Body of pancreas (tissue), 4 donors: Measurements from ENCODE around the gene ADAMTS7. TPM values are rescaled to one million over a fixed set of nuclear protein-coding genes. Genes with fewer than 3 reads are reported as not detected.
"Not testable (repeated sequence)": the region's sequence is repeated elsewhere in the genome, so short reads cannot be mapped to it uniquely, and the experiment has no call there.

ENCODE experiments used
- ATAC-seq: fragments of 150-250 bp; one replicate; pipeline ENCODE4 v1.9.1; 2016
- DNase-seq, 4 donors: peaks; one replicate each; pipeline ENCODE4 v3.0.0-alpha.2; 2019
- H3K27ac ChIP-seq, 4 donors: fragments of 200-600 bp; sonication (generic); 1 replicate in 3 of 4; 2 replicates in 1 of 4; pipeline versions ENCODE4 v1.5.1 to v1.6.1; 2016 to 2019; ENCODE audit warnings: mild to moderate bottlenecking in 1 of 4, mixed read lengths in 1 of 4, moderate library complexity in 1 of 4
- H3K27me3 ChIP-seq, 2 donors: fragments of 200-600 bp; sonication (generic); one replicate each; pipeline ENCODE4 v1.6.0; 2016; ENCODE audit warnings: mild to moderate bottlenecking in 1 of 2
- H3K36me3 ChIP-seq, 2 donors: fragments of 200-600 bp; sonication (generic); replicated peaks in 1 of 2; 2 replicates each; pipeline ENCODE4 v1.5.1; 2016; ENCODE audit warnings: low read depth in 2 of 2; ENCODE audit not compliant: insufficient read depth in 1 of 2
- H3K4me1 ChIP-seq: fragments of 200-600 bp; sonication (generic); one replicate; pipeline ENCODE4 v1.6.0; 2016
- H3K4me3 ChIP-seq, 2 donors: fragments of 200-600 bp; sonication (generic); 1 replicate in 1 of 2; 2 replicates in 1 of 2; pipeline ENCODE4 v1.5.1; 2016 to 2019
- H3K9me3 ChIP-seq, 3 donors: fragments of 200-600 bp; sonication (generic); 1 replicate in 2 of 3; 2 replicates in 1 of 3; pipeline ENCODE4 v1.5.1; 2016
- CTCF ChIP-seq, 7 experiments: fragments of 450-650 bp in 4 of 7; fragments of 200-600 bp in 3 of 7; sonication (generic) in 3 of 7; IDR thresholded peaks; one replicate each; pipeline ENCODE4 v1.5.1; 2016 to 2019; ENCODE audit warnings: antibody characterized with exemption in 7 of 7
- POLR2A ChIP-seq, 3 donors: fragments of 450-650 bp; IDR thresholded peaks; one replicate each; pipeline ENCODE4 v1.6.1; 2016; ENCODE audit warnings: antibody characterized with exemption in 3 of 3, mild to moderate bottlenecking in 2 of 3
- WGBS, 2 donors: methylation state at CpG; one replicate each; pipeline ENCODE4 v1.1.5; 2017; 5-methylcytosine and 5-hydroxymethylcytosine counted together
- intact Hi-C: fragments of 100-400 bp; cut with DNase I; formaldehyde crosslinking; loops from one replicate; pipeline ENCODE4 v1.15.1; 2023
- total RNA-seq, 2 donors: library from RNA; depleted of rRNA; stranded (reverse); fragments of >200 nt; gene quantifications; one replicate each; pipeline ENCODE4 v1.1.0, GENCODE V29; 2016

Gene ADAMTS7
- total RNA-seq, 2 donors from 2014 or later, result 0.33 to 2.1 TPM

GRCh38 chr15:78740904-78741274 is 70.4 kb downstream of the ADAMTS7 start:
- TF ChIP-seq POLR2A (IDR thresholded peaks at IDR 0.05), result no peak
- no peak for TF ChIP-seq CTCF (IDR thresholded peaks at IDR 0.05)
- DNase-seq (no peak), ATAC-seq (no peak)
- 68 to 84% methylated on average over 6 to 7 of the region's 7 CpGs for WGBS, 2 donors
- H3K27ac ChIP-seq, result no peak overlapping the region
- H3K36me3 ChIP-seq, result no peaks in the 10 kb centered on the region
- H3K4me1 ChIP-seq, result no peaks in the 10 kb centered on the region
- no peaks in the 10 kb centered on the region for H3K27me3 ChIP-seq
- no peaks in the 10 kb centered on the region for H3K9me3 ChIP-seq
- intact Hi-C loops, result no loop called here
- no peak overlapping the region for H3K4me3 ChIP-seq

- Histone ChIP-seq H3K36me3 (no peaks in the 10 kb centered on the region), H3K4me3 (no peak overlapping the region), H3K4me1 (no peaks in the 10 kb centered on the region), H3K27ac (no peak overlapping the region), H3K9me3 (no peaks in the 10 kb centered on the region), H3K27me3 (no peaks in the 10 kb centered on the region)
- WGBS, 2 donors, result 37 to 61% methylated on average over 13 to 20 of the region's 23 CpGs
- intact Hi-C loops, result no loop called here
- ATAC-seq (peak; percentile 69), DNase-seq (peak; percentile 70 to 83 (median 72))
- no peak for TF ChIP-seq POLR2A (IDR thresholded peaks at IDR 0.05)
- TF ChIP-seq CTCF (IDR thresholded peaks at IDR 0.05), result peak in 5 of 7 experiments; percentile 9 to 56 (median 27)
Measured at GRCh38 chr15:78739996-78740903, 71.0 kb downstream of the ADAMTS7 start.

GRCh38 chr15:78739206-78739605 is 72.1 kb downstream of the ADAMTS7 start:
- Histone ChIP-seq H3K27me3 (no peaks in the 10 kb centered on the region), H3K27ac (no peak overlapping the region), H3K4me3 (no peak overlapping the region), H3K4me1 (no peaks in the 10 kb centered on the region), H3K36me3 (no peaks in the 10 kb centered on the region), H3K9me3 (no peaks in the 10 kb centered on the region)
- intact Hi-C loops, result no loop called here
- DNase-seq (no peak), ATAC-seq (no peak)
- WGBS, 2 donors, result 90 to 96% methylated on average over 8 to 9 of the region's 9 CpGs
- no peak for TF ChIP-seq POLR2A (IDR thresholded peaks at IDR 0.05)
- TF ChIP-seq CTCF (IDR thresholded peaks at IDR 0.05), result no peak

- not testable (repeated sequence) for H3K4me3 ChIP-seq
Measured at GRCh38 chr15:78737931-78738558, 73.2 kb downstream of the ADAMTS7 start.

More at GRCh38 chr15:78737931-78738558, 73.2 kb downstream of the ADAMTS7 start:
- intact Hi-C loops, H3K9me3 ChIP-seq, H3K27ac ChIP-seq, H3K36me3 ChIP-seq, H3K4me1 ChIP-seq, H3K27me3 ChIP-seq: not testable (repeated sequence)
- ATAC-seq (peak; percentile 56), DNase-seq (peak in 2 of 4 donors; percentile 63 to 75)
- peak in 6 of 7 experiments; percentile 4 to 60 (median 42) for TF ChIP-seq CTCF (IDR thresholded peaks at IDR 0.05)
- WGBS, 2 donors, result 36 to 50% methylated on average over 10 to 11 of the region's 11 CpGs
